GM08714 (cell line): Measurements from ENCODE around the gene ADAMTSL3.

Source experiments
- H3K4me3 ChIP-seq: fragments of 200-500 bp; sonication (Bioruptor generic); 2 replicates; pipeline ENCODE4 v1.5.1; 2014; ENCODE audit warnings: mild to moderate bottlenecking, low read length, inconsistent platforms
- ZNF274 ChIP-seq: IDR thresholded peaks from 2 replicates; pipeline ENCODE4 v1.6.1; 2012; ENCODE audit warnings: mild to moderate bottlenecking, low read depth, low read length

ADAMTSL3 gene, protein sequence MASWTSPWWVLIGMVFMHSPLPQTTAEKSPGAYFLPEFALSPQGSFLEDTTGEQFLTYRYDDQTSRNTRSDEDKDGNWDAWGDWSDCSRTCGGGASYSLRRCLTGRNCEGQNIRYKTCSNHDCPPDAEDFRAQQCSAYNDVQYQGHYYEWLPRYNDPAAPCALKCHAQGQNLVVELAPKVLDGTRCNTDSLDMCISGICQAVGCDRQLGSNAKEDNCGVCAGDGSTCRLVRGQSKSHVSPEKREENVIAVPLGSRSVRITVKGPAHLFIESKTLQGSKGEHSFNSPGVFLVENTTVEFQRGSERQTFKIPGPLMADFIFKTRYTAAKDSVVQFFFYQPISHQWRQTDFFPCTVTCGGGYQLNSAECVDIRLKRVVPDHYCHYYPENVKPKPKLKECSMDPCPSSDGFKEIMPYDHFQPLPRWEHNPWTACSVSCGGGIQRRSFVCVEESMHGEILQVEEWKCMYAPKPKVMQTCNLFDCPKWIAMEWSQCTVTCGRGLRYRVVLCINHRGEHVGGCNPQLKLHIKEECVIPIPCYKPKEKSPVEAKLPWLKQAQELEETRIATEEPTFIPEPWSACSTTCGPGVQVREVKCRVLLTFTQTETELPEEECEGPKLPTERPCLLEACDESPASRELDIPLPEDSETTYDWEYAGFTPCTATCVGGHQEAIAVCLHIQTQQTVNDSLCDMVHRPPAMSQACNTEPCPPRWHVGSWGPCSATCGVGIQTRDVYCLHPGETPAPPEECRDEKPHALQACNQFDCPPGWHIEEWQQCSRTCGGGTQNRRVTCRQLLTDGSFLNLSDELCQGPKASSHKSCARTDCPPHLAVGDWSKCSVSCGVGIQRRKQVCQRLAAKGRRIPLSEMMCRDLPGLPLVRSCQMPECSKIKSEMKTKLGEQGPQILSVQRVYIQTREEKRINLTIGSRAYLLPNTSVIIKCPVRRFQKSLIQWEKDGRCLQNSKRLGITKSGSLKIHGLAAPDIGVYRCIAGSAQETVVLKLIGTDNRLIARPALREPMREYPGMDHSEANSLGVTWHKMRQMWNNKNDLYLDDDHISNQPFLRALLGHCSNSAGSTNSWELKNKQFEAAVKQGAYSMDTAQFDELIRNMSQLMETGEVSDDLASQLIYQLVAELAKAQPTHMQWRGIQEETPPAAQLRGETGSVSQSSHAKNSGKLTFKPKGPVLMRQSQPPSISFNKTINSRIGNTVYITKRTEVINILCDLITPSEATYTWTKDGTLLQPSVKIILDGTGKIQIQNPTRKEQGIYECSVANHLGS (N-terminal part only)

DNA sequence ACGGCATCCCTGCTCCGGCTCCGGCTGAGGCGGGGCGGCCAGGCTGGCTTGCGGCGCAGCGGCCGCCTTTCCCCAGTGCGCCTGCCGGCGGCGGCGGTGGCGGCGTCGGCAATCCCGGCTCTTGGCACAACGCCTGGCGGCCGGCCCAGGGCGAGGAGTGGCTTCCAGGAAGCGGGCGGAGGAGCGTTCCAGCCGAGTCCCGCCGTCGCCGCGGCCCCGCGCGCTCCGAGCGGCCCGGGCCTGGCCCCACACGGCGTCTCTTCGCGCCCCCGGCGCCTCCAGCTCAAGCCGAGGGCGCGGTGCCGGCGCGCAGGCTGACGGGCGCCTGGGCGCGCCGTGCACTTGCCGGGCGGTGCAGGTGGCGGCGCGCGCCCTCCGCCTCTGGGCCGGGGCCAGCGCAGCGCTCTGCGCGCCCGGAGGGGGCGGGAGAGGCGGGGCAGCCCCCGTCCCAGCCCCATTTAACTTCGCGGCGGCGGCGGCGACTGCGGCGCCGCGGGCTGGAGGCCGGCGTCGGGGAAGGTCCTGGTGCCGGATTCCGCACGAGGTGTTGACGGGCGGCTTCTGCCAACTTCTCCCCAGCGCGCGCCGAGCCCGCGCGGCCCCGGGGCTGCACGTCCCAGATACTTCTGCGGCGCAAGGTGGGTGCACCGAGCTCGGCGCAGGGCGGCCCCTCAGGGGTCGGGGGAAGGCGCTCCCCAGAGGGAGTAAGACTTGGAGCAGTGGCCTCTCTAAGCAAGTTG, at the start of gene ADAMTSL3:
Gene ADAMTSL3, plus strand, starts transcription at position 485 of the 740 bp plus-strand sequence. CDS start 1,639 bp downstream, outside the sequence.
- no peak for TF ChIP-seq ZNF274
- H3K4me3 ChIP-seq = no peak within 1 kb of the TSS

DNA sequence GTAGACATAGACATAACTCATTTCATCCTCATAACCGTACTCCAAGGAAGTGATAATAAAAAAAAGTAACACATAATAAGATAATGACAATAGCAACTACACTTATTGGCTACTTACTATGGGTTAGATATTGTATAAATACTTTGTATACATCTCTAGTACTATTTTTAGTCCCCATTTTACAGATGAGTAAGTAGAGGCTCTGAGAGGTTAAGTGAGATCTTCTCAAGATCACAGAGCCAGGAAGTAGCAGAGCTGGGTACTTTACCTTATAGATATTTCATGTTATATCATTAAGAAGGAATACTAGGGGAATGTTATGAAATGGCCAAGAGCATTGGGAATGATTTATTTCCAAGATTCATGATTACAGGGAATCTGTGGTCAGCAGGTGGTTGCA, 49.4 kb upstream of the ADAMTSL3 start:
- no peak overlapping the region for H3K4me3 ChIP-seq
- TF ChIP-seq ZNF274 = no peak

DNA sequence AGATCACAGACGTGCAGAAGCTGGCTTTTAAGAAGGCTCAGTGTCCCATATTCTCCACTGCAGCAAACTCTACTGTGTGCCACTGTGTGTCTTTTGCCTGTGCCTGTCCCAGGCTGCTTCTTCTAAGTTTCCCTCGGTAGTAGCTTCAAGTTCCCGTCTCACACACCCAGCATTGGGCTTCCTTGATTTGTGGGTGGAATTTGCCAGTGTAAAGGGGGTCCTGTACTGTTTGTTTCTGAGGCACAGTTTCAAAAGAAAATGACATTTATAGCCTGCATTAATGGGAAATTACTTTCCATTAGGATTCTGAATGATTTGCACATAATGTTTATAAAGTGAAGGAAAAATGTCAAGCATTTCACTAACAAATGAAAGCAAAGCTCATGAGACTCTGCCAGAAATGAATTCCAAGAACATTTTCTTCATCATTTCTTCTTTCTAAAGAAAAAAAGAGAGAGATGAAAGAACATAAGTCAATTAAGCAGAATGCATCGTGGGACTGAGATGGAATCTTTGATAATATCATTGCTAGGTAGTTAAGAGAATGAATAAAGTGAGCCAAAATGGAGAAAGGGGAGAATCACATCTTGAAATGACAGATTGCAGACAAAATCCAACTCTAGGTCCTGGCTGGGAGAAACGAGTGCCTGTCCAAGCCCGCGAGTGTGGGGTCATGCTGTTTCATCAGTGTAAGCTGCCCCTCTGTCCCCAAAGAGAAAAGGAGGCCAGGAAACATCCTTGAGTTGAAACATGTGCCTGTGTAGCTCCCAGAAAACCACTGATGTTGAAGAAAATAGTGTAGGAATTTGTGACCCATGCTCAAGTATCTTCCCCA, 48.6 kb upstream of the ADAMTSL3 start:
- no peak overlapping the region for H3K4me3 ChIP-seq
- no peak for TF ChIP-seq ZNF274

DNA sequence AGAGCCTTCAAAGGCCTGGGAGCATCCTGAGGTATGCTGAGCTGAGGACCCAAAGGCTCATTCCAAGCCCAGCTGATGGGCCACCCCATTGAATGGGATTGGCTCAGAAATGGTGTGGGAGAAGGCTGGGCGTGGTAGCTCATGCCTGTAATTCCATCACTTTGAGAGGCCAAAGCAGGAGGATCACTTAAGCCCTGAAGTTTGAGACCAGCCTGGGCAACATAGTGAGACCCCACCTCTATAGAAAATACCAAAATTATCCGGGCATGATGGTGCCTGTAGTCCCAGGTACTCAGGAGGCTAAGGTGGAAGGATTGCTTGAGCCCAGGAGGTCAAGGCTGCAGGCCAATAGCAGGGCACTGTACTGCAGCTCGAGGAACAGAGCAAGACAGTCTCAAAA, 43.8 kb upstream of the ADAMTSL3 start:
- H3K4me3 ChIP-seq = no peak overlapping the region
- no peak for TF ChIP-seq ZNF274

DNA sequence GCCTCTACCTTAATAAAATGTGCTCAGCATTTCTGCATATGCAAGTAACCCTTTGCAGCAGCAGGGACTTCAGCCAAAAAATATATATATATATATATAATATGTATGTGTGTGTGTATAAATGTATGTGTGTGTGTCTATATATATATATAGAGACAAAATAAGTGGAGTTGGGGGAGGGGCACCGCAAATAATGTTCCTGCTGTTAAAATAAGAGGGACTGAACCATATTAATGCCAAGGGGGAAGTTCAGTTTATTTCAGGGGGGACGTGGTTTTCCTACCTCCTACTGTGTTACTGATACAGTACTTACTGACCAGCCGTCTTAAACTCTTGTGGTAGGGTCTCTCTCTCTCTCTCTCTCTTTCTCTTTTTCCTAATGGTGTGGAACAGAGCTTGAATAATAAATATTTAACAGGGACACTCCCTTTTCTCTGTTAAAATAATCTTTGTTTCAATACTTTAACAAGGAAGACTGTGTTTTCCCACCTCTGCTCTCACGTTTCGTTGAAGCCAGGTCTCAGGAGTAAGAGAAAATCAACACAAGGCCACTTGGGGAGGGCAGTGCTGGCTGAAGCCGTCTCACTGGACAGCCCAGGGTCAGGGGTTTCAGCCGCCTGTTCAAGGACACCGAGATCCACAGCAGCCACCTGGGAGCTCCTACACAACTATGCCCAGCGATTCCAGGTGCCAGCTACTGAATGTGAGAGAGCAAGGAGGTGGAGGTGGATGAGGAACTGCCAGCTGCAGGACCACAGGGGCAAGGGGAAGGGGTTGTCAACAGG, 42.8 kb upstream of the ADAMTSL3 start:
- H3K4me3 ChIP-seq = no peak overlapping the region
- TF ChIP-seq ZNF274 = no peak

DNA sequence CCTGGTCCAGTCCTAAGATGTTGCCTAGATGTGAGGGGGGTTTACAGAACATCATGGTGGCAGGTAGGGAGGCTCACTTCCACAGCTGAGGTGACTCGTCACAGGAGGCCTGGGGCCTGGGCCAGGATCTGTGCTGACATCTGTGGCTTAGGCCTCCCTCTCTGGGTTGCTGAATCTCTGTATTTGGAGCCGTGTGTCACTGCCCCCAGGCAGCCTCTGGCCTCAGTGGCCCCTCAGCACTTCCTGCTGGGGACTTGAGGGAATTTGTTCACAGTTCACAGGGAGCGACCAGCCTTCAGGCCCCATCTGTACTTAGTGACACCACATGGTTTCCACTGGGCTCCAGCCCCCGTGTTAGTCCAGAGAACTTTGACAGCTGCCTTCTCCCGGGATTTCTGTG, 41.7 kb upstream of the ADAMTSL3 start:
- no peak overlapping the region for H3K4me3 ChIP-seq
- no peak for TF ChIP-seq ZNF274

DNA sequence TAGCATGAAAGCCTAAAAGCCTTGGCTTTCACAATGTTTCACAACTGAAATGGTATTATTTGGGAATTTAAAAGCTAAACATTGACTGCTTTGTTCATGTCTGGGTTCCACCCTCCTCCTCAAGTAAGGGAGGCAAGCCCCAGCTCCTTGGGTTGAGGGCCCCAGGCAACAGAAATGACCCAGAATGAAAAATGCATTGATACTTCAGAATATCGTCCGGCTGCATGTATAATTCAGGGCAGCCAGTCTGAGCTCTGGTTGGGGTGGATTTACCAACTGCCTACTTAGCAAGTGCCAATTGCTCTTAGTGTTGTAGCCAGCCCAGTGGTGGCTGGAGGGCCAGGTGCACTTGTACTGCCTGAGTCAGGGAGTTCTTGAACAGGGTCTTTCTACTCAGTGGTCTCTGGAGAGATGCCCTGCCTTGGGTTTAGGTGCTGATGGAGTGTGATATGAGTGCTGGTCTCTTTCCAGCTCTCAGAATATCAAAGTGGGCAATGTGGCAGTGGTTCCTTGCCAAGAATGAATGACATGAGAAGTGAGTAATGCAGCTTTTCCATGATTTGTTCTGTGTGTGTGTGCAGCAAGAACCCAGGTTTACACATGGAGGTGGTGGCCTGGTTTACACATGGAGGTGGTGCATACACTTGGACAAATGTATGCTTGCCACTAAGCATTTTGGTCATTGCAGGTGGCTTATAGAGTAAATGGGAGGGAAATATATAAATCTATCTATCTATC, 40.9 kb upstream of the ADAMTSL3 start:
- TF ChIP-seq ZNF274 = no peak
- H3K4me3 ChIP-seq = no peak overlapping the region

DNA sequence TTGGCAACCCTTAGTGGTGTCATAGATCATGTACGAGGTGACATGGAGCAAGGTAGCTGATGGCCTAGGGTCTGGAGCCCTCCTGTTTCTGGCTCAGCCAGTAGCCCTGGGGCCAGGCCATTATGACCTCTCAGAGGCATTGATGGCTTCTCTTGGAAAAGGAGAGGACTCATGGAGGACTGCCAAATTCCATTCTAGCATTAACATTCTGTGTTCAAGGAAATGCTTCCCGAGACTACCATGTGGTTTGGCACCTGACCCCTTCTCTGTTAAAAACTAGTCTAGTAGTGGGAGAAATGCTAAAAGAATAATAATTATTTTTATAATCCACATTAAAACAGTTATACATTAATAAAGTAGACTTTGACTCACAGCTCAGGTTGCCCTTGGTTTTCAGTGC, 40.2 kb upstream of the ADAMTSL3 start:
- no peak for TF ChIP-seq ZNF274
- no peak overlapping the region for H3K4me3 ChIP-seq

DNA sequence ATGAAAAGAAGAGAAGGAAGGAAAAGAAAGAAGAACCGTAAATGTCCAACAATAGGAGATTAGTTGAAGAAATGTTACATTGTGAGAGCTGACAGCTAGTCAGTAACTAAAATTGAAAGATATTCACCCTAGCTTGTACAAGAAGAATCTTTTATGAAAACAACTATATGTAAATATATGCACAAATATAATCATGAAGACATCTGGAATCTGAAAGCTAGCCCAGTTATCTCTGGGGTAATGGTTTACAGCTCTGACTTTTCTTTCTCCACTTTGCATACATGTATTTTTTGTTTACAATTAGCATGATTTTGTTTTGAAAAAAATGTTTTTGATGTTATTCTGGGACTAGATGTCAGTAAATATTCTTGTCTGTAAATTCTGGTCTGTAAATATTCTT, 37.1 kb upstream of the ADAMTSL3 start:
- no peak for TF ChIP-seq ZNF274

DNA sequence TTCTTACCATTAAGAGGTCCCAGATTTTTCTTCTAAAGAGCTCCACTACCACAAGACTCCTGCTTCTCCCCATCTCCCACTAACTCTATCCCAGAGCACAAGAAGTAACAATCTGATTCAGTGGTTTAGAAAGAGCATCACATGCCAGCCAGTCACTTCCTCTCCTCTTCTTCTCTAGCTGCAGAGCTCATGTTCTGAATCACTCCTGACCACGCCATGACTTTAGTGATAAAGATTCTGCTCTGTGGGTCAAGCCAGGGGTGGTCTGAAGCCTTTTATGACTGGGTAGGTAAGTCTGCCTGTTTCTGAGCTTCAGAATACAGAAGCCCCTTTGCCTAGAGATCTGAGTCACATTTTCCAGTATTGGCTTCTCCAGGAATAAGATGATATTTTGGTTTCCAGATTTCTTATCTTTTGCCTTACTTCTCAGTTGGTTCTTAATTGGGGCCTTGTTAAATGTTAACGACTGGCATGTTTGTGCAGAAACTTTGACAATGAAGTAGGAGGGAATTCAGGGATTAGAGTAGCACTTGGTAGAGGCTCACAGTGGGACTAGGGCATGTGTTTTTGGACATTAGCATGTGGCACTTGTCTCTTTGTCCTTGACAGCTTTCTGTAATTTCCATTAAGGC, 27.6 kb upstream of the ADAMTSL3 start:
- TF ChIP-seq ZNF274 = no peak
- no peak overlapping the region for H3K4me3 ChIP-seq

More for the DNA sequence above, 37.1 kb upstream of the ADAMTSL3 start:
- H3K4me3 ChIP-seq = no peak overlapping the region

DNA sequence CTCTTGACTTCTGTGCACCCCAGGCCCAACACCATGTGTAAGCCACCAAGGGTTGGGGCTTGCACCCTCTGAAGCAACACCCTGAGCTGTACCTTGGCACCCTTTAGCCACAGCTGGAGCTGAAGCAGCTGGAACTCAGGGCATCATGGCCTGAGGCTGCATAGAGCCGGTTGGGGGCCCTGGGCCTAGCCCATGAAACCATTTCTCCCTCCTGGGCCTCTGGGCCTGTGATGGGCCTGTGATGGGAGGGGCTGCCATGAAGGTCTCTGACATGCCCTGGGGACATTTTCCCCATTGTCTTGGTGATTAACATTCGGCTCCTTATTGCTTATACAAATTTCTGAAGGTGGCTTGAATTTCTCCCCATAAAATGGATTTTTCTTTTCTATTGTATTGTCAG, 22.4 kb upstream of the ADAMTSL3 start:
- H3K4me3 ChIP-seq = no peak overlapping the region
- TF ChIP-seq ZNF274 = no peak

DNA sequence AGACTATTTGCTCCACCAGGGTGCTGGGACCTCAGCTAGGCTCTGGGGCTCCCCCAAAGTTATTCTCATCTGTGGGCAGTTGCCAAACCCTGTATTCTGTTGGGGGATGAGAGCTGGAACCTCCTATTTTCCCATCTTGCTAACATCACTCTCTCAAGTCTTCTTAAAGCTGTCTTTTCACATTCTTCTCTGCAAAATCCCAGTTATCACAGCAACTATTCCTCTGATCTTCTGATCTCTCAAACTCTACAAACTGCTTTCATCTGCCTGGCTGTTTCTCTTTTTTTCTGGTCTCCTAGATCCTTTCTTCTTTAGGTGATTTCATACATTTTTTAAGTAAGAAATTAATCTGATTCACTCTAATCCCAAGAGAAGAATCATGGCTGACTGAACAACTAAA, 10.7 kb upstream of the ADAMTSL3 start:
- no peak for TF ChIP-seq ZNF274
- H3K4me3 ChIP-seq = no peak overlapping the region
